ENCODE measurements around the gene KDM7A. TPM values are rescaled to one million over a fixed set of nuclear protein-coding genes. Genes with fewer than 3 reads are reported as not detected.

Gene KDM7A
- total and polyA plus RNA-seq, 10 of the 15 experiments (the other 5 are each of a cell fraction or from before 2014, with no cell fraction given), result 0.07 to 0.96 (median 0.74) TPM

DNA sequence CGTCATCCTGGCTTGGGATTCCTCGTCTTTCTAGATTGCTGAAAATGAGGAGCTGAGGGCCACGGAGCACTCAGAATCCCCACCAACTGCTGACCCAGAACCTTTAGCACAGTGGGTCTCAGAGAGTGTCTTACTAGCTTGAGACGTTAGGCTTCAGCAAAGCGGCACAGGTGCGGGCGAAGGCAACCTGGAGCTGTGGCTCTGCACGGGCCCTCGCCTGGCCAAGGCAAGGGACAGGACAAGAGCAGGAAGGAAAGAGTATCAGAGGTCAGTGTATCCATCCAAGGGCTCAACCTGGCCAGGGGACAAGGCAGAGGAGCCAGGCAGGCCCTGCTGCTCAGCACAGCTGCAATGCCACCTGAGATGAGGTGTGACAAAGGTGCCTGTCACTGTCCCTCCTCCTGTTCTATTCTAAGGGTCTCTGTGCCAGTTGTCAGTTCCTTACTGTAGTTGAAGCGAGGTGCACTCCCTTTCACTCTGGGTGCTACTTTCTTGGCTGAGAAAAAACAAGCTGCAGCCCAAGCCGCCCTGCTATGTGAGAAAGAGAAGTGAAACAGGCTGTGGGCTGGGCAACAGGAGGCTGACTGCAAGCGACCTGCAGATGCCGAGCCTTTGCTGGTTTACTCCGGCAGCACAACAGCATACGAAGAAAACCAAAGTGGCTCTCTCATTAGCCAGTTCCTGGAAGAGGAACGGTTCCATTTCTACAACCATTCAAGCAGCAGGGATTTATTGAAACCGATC lies 33.3 kb upstream of the KDM7A start (continued):
- peak; percentile 3; the same call in 1 of the 2 replicates for TF ChIP-seq USF2 (IDR thresholded peaks at IDR 0.05; ENCODE audit: borderline replicate concordance, low read depth, low read length)
- peak; percentile 83 for TF ChIP-seq SKIL (IDR thresholded peaks at IDR 0.05; ENCODE audit: low read depth, poor library complexity, severe bottlenecking)
- peak; percentile 86 to 91 for TF ChIP-seq IKZF2 (IDR thresholded peaks at IDR 0.05)
- no peak for TF ChIP-seq POLR2AphosphoS5 (IDR thresholded peaks at IDR 0.05; ENCODE audit: low read length)
- no peak for TF ChIP-seq WRNIP1 (IDR thresholded peaks at IDR 0.05; ENCODE audit: borderline replicate concordance, low read depth, low read length)
- TF ChIP-seq EED (IDR thresholded peaks at IDR 0.05; ENCODE audit: low read depth), result peak; percentile 78
- TF ChIP-seq, protein P1, sequence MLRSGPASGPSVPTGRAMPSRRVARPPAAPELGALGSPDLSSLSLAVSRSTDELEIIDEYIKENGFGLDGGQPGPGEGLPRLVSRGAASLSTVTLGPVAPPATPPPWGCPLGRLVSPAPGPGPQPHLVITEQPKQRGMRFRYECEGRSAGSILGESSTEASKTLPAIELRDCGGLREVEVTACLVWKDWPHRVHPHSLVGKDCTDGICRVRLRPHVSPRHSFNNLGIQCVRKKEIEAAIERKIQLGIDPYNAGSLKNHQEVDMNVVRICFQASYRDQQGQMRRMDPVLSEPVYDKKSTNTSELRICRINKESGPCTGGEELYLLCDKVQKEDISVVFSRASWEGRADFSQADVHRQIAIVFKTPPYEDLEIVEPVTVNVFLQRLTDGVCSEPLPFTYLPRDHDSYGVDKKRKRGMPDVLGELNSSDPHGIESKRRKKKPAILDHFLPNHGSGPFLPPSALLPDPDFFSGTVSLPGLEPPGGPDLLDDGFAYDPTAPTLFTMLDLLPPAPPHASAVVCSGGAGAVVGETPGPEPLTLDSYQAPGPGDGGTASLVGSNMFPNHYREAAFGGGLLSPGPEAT (IDR thresholded peaks at IDR 0.05; ENCODE audit: low read depth), result peak; percentile 90
- peak; percentile 44 for TF ChIP-seq SP1 (IDR thresholded peaks at IDR 0.05; ENCODE audit: low read depth, low read length)
- TF ChIP-seq RFX5 (IDR thresholded peaks at IDR 0.05; ENCODE audit: low read depth, low read length), result peak; percentile 86
- 0 out of 2 replicates have a peak, but pooled peaks have one; percentile 15 for TF ChIP-seq TARDBP (IDR thresholded peaks at IDR 0.05; ENCODE audit: borderline replicate concordance)
- TF ChIP-seq SMAD1 (IDR thresholded peaks at IDR 0.05; ENCODE audit: low read depth, partially characterized antibody), result no peak
- no peak for TF ChIP-seq E4F1 (IDR thresholded peaks at IDR 0.05; ENCODE audit: borderline replicate concordance, partially characterized antibody)
- peak; percentile 66 for TF ChIP-seq CREM (IDR thresholded peaks at IDR 0.05; ENCODE audit: low read depth)
- TF ChIP-seq RELA (IDR thresholded peaks at IDR 0.05; ENCODE audit: borderline replicate concordance, partially characterized antibody), result no peak
- TF ChIP-seq JUND (IDR thresholded peaks at IDR 0.05; ENCODE audit: low read depth, low read length), result no peak; the same call in 1 of the 2 replicates
- no peak for TF ChIP-seq PML (IDR thresholded peaks at IDR 0.05; ENCODE audit: low read length)
- TF ChIP-seq MLLT1 (IDR thresholded peaks at IDR 0.05), result peak; percentile 91
- peak; percentile 64; the same call in 1 of the 2 replicates for TF ChIP-seq ZNF384 (IDR thresholded peaks at IDR 0.05; ENCODE audit: borderline replicate concordance, low read depth, low read length)
- TF ChIP-seq ESRRA (IDR thresholded peaks at IDR 0.05; ENCODE audit: low read length), result no peak
- TF ChIP-seq ZNF207 (IDR thresholded peaks at IDR 0.05; ENCODE audit: borderline replicate concordance), result 0 out of 2 replicates have a peak, but pooled peaks have one; percentile 26
- TF ChIP-seq YY1 (IDR thresholded peaks at IDR 0.05; ENCODE audit: low read depth, low read length), result 0 out of 2 replicates have a peak, but pooled peaks have one; percentile 22
- TF ChIP-seq POU2F2 (IDR thresholded peaks at IDR 0.05; ENCODE audit: borderline replicate concordance, low read depth, low read length), result peak; percentile 78; the same call in 2 of the 3 replicates

Measured in GM12878 (cell line).